GM08714 (cell line): Measurements from ENCODE around the gene C19orf81.

Source experiments
- H3K4me3 ChIP-seq: fragments of 200-500 bp; sonication (Bioruptor generic); 2 replicates; pipeline ENCODE4 v1.5.1; 2014; ENCODE audit warnings: mild to moderate bottlenecking, low read length, inconsistent platforms
- ZNF274 ChIP-seq: IDR thresholded peaks from 2 replicates; pipeline ENCODE4 v1.6.1; 2012; ENCODE audit warnings: mild to moderate bottlenecking, low read depth, low read length

The C19orf81 gene

GRCh38 chr19:50661023-50661422 lies 11.8 kb downstream of the C19orf81 start:
- H3K4me3 ChIP-seq, result no peak overlapping the region
- no peak for TF ChIP-seq ZNF274

GRCh38 chr19:50661766-50662650 lies 12.8 kb downstream of the C19orf81 start:
- TF ChIP-seq ZNF274, result no peak

GRCh38 chr19:50662651-50663481 lies 13.6 kb downstream of the C19orf81 start:
- no peak for TF ChIP-seq ZNF274
- H3K4me3 ChIP-seq, result no peak overlapping the region

More at GRCh38 chr19:50661766-50662650, 12.8 kb downstream of the C19orf81 start:
- no peak overlapping the region for H3K4me3 ChIP-seq

GRCh38 chr19:50663482-50663790 lies 14.2 kb downstream of the C19orf81 start:
- no peak overlapping the region for H3K4me3 ChIP-seq
- no peak for TF ChIP-seq ZNF274

GRCh38 chr19:50664204-50664603 lies 15.0 kb downstream of the C19orf81 start:
- H3K4me3 ChIP-seq, result no peak overlapping the region
- no peak for TF ChIP-seq ZNF274

- TF ChIP-seq ZNF274, result no peak
- H3K4me3 ChIP-seq, result no peak overlapping the region
Measured at GRCh38 chr19:50666346-50667176, 17.3 kb downstream of the C19orf81 start.

- TF ChIP-seq ZNF274, result no peak
- H3K4me3 ChIP-seq, result no peak overlapping the region
Measured at GRCh38 chr19:50667177-50667758, 18.0 kb downstream of the C19orf81 start.

GRCh38 chr19:50667759-50668231 lies 18.6 kb downstream of the C19orf81 start:
- H3K4me3 ChIP-seq, result no peak overlapping the region
- no peak for TF ChIP-seq ZNF274

- TF ChIP-seq ZNF274, result no peak
Measured at GRCh38 chr19:50668416-50668815, 19.2 kb downstream of the C19orf81 start.

GRCh38 chr19:50668879-50669278 lies 19.6 kb downstream of the C19orf81 start:
- no peak overlapping the region for H3K4me3 ChIP-seq
- no peak for TF ChIP-seq ZNF274

More at GRCh38 chr19:50668416-50668815, 19.2 kb downstream of the C19orf81 start:
- H3K4me3 ChIP-seq, result no peak overlapping the region

GRCh38 chr19:50669302-50670101 lies 20.3 kb downstream of the C19orf81 start:
- no peak overlapping the region for H3K4me3 ChIP-seq
- no peak for TF ChIP-seq ZNF274

GRCh38 chr19:50670102-50670380 lies 20.8 kb downstream of the C19orf81 start:
- no peak overlapping the region for H3K4me3 ChIP-seq
- no peak for TF ChIP-seq ZNF274

GRCh38 chr19:50673118-50673517 lies 23.9 kb downstream of the C19orf81 start:
- no peak for TF ChIP-seq ZNF274

More at GRCh38 chr19:50673118-50673517, 23.9 kb downstream of the C19orf81 start:
- H3K4me3 ChIP-seq, result no peak overlapping the region
